ENCODE results near the gene ACTN3. TPM values are rescaled to one million over a fixed set of nuclear protein-coding genes. Genes with fewer than 3 reads are reported as not detected.

The ACTN3 gene
- total RNA-seq, 2 donors from 2014 or later, result not detected

GRCh38 chr11:66561975-66562248, 15.2 kb downstream of the ACTN3 start:
- DNase-seq (ENCODE audit: low spot score) (no peak), ATAC-seq (ENCODE audit: insufficient number of reproducible peaks, low FRiP score, low read depth) (no peak)
- Histone ChIP-seq H3K4me1 (ENCODE audit: control insufficient read depth in 1 of 2, low read depth in 2 of 2) (peaks cover 6 to 10% of the 10 kb centered on the region in 2 donors), H3K4me3 (no peak overlapping the region), H3K27me3 (replicated peaks; ENCODE audit: insufficient read depth) (no peaks in the 10 kb centered on the region), H3K27ac (no peak overlapping the region), H3K36me3 (no peaks in the 10 kb centered on the region), H3K9me3 (no peaks in the 10 kb centered on the region)
- TF ChIP-seq CTCF (IDR thresholded peaks at IDR 0.05), result no peak

GRCh38 chr11:66562275-66562674, 15.6 kb downstream of the ACTN3 start:
- no peaks in the 10 kb centered on the region for H3K36me3 ChIP-seq
- no peak overlapping the region for H3K4me3 ChIP-seq
- TF ChIP-seq CTCF (IDR thresholded peaks at IDR 0.05), result no peak
- ATAC-seq (ENCODE audit: insufficient number of reproducible peaks, low FRiP score, low read depth) (no peak), DNase-seq (ENCODE audit: low spot score) (no peak)
- H3K27ac ChIP-seq, result no peak overlapping the region
- peaks cover 6 to 10% of the 10 kb centered on the region in 2 donors for H3K4me1 ChIP-seq (ENCODE audit: control insufficient read depth in 1 of 2, low read depth in 2 of 2)
- H3K27me3 ChIP-seq (replicated peaks; ENCODE audit: insufficient read depth), result no peaks in the 10 kb centered on the region
- no peaks in the 10 kb centered on the region for H3K9me3 ChIP-seq

GRCh38 chr11:66562907-66563583, 16.3 kb downstream of the ACTN3 start:
- DNase-seq (ENCODE audit: low spot score), result no peak
- H3K4me3 ChIP-seq, result no peak overlapping the region
- H3K9me3 ChIP-seq, result no peaks in the 10 kb centered on the region
- H3K27ac ChIP-seq, result no peak overlapping the region
- ATAC-seq (ENCODE audit: insufficient number of reproducible peaks, low FRiP score, low read depth), result no peak
- peaks cover 10 to 17% of the 10 kb centered on the region in 2 donors for H3K4me1 ChIP-seq (ENCODE audit: control insufficient read depth in 1 of 2, low read depth in 2 of 2)
- TF ChIP-seq CTCF (IDR thresholded peaks at IDR 0.05), result no peak
- no peaks in the 10 kb centered on the region for H3K27me3 ChIP-seq (replicated peaks; ENCODE audit: insufficient read depth)
- no peaks in the 10 kb centered on the region for H3K36me3 ChIP-seq

GRCh38 chr11:66563832-66564231, 17.1 kb downstream of the ACTN3 start:
- Histone ChIP-seq H3K27ac (no peak overlapping the region), H3K4me1 (ENCODE audit: control insufficient read depth in 1 of 2, low read depth in 2 of 2) (peaks cover 8 to 16% of the 10 kb centered on the region in 2 donors), H3K36me3 (no peaks in the 10 kb centered on the region), H3K27me3 (replicated peaks; ENCODE audit: insufficient read depth) (no peaks in the 10 kb centered on the region), H3K9me3 (no peaks in the 10 kb centered on the region), H3K4me3 (no peak overlapping the region)
- TF ChIP-seq CTCF (IDR thresholded peaks at IDR 0.05), result no peak
- no peak for ATAC-seq (ENCODE audit: insufficient number of reproducible peaks, low FRiP score, low read depth)
- no peak for DNase-seq (ENCODE audit: low spot score)

GRCh38 chr11:66564538-66564937, 17.8 kb downstream of the ACTN3 start:
- no peak overlapping the region for H3K4me3 ChIP-seq
- no peak for TF ChIP-seq CTCF (IDR thresholded peaks at IDR 0.05)
- no peaks in the 10 kb centered on the region for H3K27me3 ChIP-seq (replicated peaks; ENCODE audit: insufficient read depth)
- peaks cover 4 to 15% of the 10 kb centered on the region in 2 donors for H3K4me1 ChIP-seq (ENCODE audit: control insufficient read depth in 1 of 2, low read depth in 2 of 2)
- DNase-seq (ENCODE audit: low spot score) (no peak), ATAC-seq (ENCODE audit: insufficient number of reproducible peaks, low FRiP score, low read depth) (no peak)
- no peaks in the 10 kb centered on the region for H3K36me3 ChIP-seq
- H3K9me3 ChIP-seq, result no peaks in the 10 kb centered on the region
- no peak overlapping the region for H3K27ac ChIP-seq

All from thoracic aorta (tissue), 2 donors.